ENCODE results near the gene LBX1. TPM values are rescaled to one million over a fixed set of nuclear protein-coding genes. Genes with fewer than 3 reads are reported as not detected.

Gene LBX1
- total and polyA plus RNA-seq, 2 of the 4 experiments (the other 2 are of a cell fraction), result not detected

GRCh38 chr10:101228966-101229265 lies 347 bp downstream of the LBX1 start:
- dilution Hi-C loops (cut with HindIII; ENCODE audit: low sequenced_read_pairs, unreplicated experiment) (no loop called here), intact Hi-C loops (cut with micrococcal nuclease) (no loop called here), in situ Hi-C loops (cut with MboI; ENCODE audit: low sequenced_read_pairs) (no loop called here)
- DNase-seq, result no peak
- no peaks in the 10 kb centered on the region for H3K9me1 ChIP-seq (ENCODE audit: insufficient read depth, low read length)
- no TSS peak for BruUV-seq (replicated peaks)
- H3K4me3 ChIP-seq (ENCODE audit: insufficient read depth, low read depth, low read length), result no peak overlapping the region
- no peak for ATAC-seq (ENCODE audit: low read depth)
- H2AFZ ChIP-seq (replicated peaks; ENCODE audit: low read length, poor library complexity), result no peak overlapping the region
- no peaks in the 10 kb centered on the region for H3K79me1 ChIP-seq (ENCODE audit: low read depth in 1 of 2, low read length in 2 of 2)
- H3K4ac ChIP-seq (ENCODE audit: low read depth, low read length), result no peak overlapping the region
- H2BK120ac ChIP-seq (ENCODE audit: low read depth, low read length), result no peak overlapping the region
- H4K5ac ChIP-seq (ENCODE audit: low read depth, low read length), result no peak overlapping the region
- no peak overlapping the region for H3K27ac ChIP-seq (ENCODE audit: insufficient read depth, low read length)
- H2BK20ac ChIP-seq (ENCODE audit: low read depth, low read length), result no peak overlapping the region
- H3K9me3 ChIP-seq (ENCODE audit: control insufficient read depth, insufficient read depth, low read length), result peaks cover 8% of the 10 kb centered on the region
- H2BK5ac ChIP-seq (ENCODE audit: low read depth, low read length, poor library complexity, severe bottlenecking), result no peak overlapping the region
- no peaks in the 10 kb centered on the region for H3K36me3 ChIP-seq (ENCODE audit: control insufficient read depth, insufficient read depth, low read length)
- no peak overlapping the region for H3K56ac ChIP-seq (ENCODE audit: extremely low read depth, insufficient read depth, low read length)
- no peak overlapping the region for H3K23ac ChIP-seq (ENCODE audit: low read depth, low read length)
- ChIA-PET CTCF (no interaction called here), POLR2A (ENCODE audit: unreplicated experiment) (no interaction called here)
- no peak overlapping the region for H3K18ac ChIP-seq (ENCODE audit: low read depth, low read length)
- H2BK15ac ChIP-seq (ENCODE audit: low read depth, low read length), result no peak overlapping the region
- H3K4me1 ChIP-seq (ENCODE audit: control insufficient read depth, insufficient read depth, low read length), result no peaks in the 10 kb centered on the region
- 0% methylated on average over 9 of the region's 34 CpGs; no CpG with 5 or more reads in 1 of the 2 experiments for WGBS, 2 experiments (ENCODE audit: extremely low coverage in 2 of 2, insufficient read length in 1 of 2)
- H2AK9ac ChIP-seq (replicated peaks; ENCODE audit: low read depth, low read length, poor library complexity), result no peak overlapping the region
- H3K4me2 ChIP-seq (ENCODE audit: low read depth, low read length), result no peak overlapping the region
- no peak overlapping the region for H3K14ac ChIP-seq (replicated peaks; ENCODE audit: low read depth, low read length)
- H4K91ac ChIP-seq (ENCODE audit: insufficient read depth, low read depth, low read length), result no peak overlapping the region
- H4K8ac ChIP-seq (ENCODE audit: low read depth in 2 of 2, low read length in 2 of 2), result no peak overlapping the region
- TF ChIP-seq, protein P1, sequence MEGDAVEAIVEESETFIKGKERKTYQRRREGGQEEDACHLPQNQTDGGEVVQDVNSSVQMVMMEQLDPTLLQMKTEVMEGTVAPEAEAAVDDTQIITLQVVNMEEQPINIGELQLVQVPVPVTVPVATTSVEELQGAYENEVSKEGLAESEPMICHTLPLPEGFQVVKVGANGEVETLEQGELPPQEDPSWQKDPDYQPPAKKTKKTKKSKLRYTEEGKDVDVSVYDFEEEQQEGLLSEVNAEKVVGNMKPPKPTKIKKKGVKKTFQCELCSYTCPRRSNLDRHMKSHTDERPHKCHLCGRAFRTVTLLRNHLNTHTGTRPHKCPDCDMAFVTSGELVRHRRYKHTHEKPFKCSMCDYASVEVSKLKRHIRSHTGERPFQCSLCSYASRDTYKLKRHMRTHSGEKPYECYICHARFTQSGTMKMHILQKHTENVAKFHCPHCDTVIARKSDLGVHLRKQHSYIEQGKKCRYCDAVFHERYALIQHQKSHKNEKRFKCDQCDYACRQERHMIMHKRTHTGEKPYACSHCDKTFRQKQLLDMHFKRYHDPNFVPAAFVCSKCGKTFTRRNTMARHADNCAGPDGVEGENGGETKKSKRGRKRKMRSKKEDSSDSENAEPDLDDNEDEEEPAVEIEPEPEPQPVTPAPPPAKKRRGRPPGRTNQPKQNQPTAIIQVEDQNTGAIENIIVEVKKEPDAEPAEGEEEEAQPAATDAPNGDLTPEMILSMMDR (conservative IDR thresholded peaks at IDR 0.05; ENCODE audit: low read depth, low read length), result no peak
- no peak for TF ChIP-seq MXI1 (IDR thresholded peaks at IDR 0.05; ENCODE audit: borderline replicate concordance, low read depth, low read length)
- no peak for TF ChIP-seq RFX5 (IDR thresholded peaks at IDR 0.05; ENCODE audit: low read depth, low read length)
- TF ChIP-seq MAFK (IDR thresholded peaks at IDR 0.05; ENCODE audit: low read depth, low read length), result no peak
- TF ChIP-seq RAD21 (IDR thresholded peaks at IDR 0.05; ENCODE audit: low read length), result no peak
- TF ChIP-seq SMC3 (IDR thresholded peaks at IDR 0.05; ENCODE audit: low read depth, low read length), result no peak
- H4K20me1 ChIP-seq (ENCODE audit: insufficient read depth, low read length), result peaks cover 17% of the 10 kb centered on the region
- H3K27me3 ChIP-seq (ENCODE audit: control insufficient read depth, insufficient read depth, low read length), result peaks cover 98% of the 10 kb centered on the region
- H2AK5ac ChIP-seq (ENCODE audit: low read depth, low read length), result no peak overlapping the region
- no peak overlapping the region for H3K9ac ChIP-seq (ENCODE audit: low read depth, low read length)

Data from IMR-90 (cell line).